Pancreas (tissue), 8 donors: Measurements from ENCODE around the gene MOBP. TPM values are rescaled to one million over a fixed set of nuclear protein-coding genes. Genes with fewer than 3 reads are reported as not detected.

Source experiments
- polyA plus RNA-seq, 2 donors: library from polyadenylated mRNA; stranded (reverse); fragments of 200-250 nt; gene quantifications; one replicate each; pipeline ENCODE4 v1.2.3, GENCODE V29; 2013
- total RNA-seq, 6 donors: library from RNA; stranded (reverse); fragmentation: NEBNext Ultra II Directional in 4 of 6; extraction: Animal tissue kit (Norgen Biotek cat#: 25700) in 4 of 6; gene quantifications; one replicate each; pipeline versions ENCODE4 v1.2.1 to v1.2.4, GENCODE V29; 2021 to 2023
- donor health status: healthy with polysubstance abuse.
- donor health status: DM: no; HTN: no; CAD: no; lungs with moderate emphysema.
- donor health status: DM: no; HTN: no; CAD: no.
- donor health status: Bipolar disorder and iron deficiency.
- donor health status: DM: yes; HTN: yes; CAD: no.
- donor health status: DM: no; HTN: no; CAD: no.
- donor health status: DM: no; HTN: no; CAD: no.
- donor health status: DM: yes; HTN: yes; CAD: no.

The MOBP gene
- total and polyA plus RNA-seq, 8 donors = not detected

Other genes with a start within 250 kb of the MOBP start
- 10 to 100 TPM in 1 of 6 donors, 1 to 10 TPM in 4, under 1 TPM in 1; 0.23 to 13.0 (median 1.6) TPM for gene CX3CR1, start 187.6 kb upstream of the MOBP start, total RNA-seq
- under 1 TPM; 0.08 to 0.14 TPM for gene CX3CR1, start 187.6 kb upstream of the MOBP start, polyA plus RNA-seq
- gene CCR8, start 138.0 kb upstream of the MOBP start, total RNA-seq = not detected
- gene CCR8, start 138.0 kb upstream of the MOBP start, polyA plus RNA-seq = not detected
- gene SLC25A38, start 84.3 kb upstream of the MOBP start, total RNA-seq = 10 to 100 TPM; 14.2 to 29.4 (median 21.1) TPM
- 10 to 100 TPM; 25.1 to 29.4 TPM for gene SLC25A38, start 84.3 kb upstream of the MOBP start, polyA plus RNA-seq
- 1,000 to 10,000 TPM in 1 of 6 donors, 100 to 1,000 TPM in 5; 540 to 1,016 (median 687) TPM for gene RPSA, start 61.0 kb upstream of the MOBP start, total RNA-seq
- gene RPSA, start 61.0 kb upstream of the MOBP start, polyA plus RNA-seq = 100 to 1,000 TPM; 840 to 998 TPM